ENCODE results near the gene BRD9.

Gene BRD9

DNA sequence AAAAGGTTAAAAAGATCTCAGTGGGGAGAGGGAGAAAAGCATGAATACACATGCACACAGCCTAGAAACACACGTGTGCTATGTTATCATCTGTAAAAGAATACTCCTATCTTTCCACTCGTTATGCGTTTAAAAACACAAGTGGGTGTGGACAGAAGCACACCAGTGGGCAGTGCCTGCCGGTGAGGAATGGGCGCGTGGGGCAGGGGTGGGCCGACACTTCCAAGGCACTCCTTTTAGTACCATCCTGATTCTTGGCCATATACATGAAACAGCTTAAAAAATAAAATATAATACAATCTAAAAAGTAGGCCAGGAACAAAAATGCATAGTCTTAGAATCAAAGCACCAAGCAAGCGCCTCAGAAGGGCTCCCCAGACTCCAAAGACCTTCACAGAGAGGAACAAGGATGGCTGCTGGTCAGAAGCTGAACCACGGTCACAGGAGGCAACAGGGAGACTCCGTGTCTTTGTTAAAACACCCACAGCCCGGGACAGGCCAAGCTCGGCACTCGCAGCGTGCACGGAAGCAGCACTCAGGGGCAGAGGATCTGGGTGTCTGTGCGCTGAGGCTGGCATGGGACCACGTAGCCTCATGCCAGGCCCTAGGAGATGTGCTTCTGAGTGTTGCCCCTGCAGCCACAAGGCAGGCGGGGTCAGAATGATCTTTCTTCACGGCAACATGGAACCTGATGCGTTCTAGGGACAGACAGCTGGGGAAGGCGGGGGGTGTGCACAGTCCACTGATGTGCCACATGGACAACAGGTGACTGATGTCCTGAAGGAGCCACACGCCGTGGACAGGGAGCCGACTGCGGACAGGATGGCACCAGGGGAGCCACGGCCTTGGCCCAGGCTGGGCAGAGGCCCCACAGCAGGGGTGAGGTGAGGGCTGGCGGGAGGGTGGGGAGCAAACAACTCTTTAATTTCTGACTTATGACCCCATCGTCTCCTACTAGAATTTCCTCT lies 15.9 kb downstream of the BRD9 start:
- no peak overlapping the region for H3K27ac ChIP-seq (ENCODE audit: low read depth, low read length)
- no peaks in the 10 kb centered on the region for H4K20me1 ChIP-seq (ENCODE audit: control insufficient read depth, insufficient read depth, low read depth, low read length)
- no peaks in the 10 kb centered on the region for H3F3A ChIP-seq (ENCODE audit: control insufficient read depth, insufficient read depth)
- no peak overlapping the region for H3K4me3 ChIP-seq (ENCODE audit: low read length)
- peaks cover 73% of the 10 kb centered on the region for H3K36me3 ChIP-seq (ENCODE audit: control insufficient read depth, low read length)
- H3K9me2 ChIP-seq (replicated peaks; ENCODE audit: control insufficient read depth, low read length): no peaks in the 10 kb centered on the region
- H3K4me2 ChIP-seq (ENCODE audit: low read length): no peak overlapping the region
- H3K9me3 ChIP-seq (ENCODE audit: control insufficient read depth, insufficient read depth, low read length): no peaks in the 10 kb centered on the region
- no peaks in the 10 kb centered on the region for H3K27me3 ChIP-seq (ENCODE audit: control insufficient read depth, low read length)
- TF ChIP-seq CTCF (IDR thresholded peaks at IDR 0.05; ENCODE audit: low read depth, low read length, poor library complexity, severe bottlenecking): no peak
- no peak for TF ChIP-seq EZH2phosphoT487 (IDR thresholded peaks at IDR 0.05; ENCODE audit: borderline replicate concordance, low read length)
- no peaks in the 10 kb centered on the region for H3K4me1 ChIP-seq (ENCODE audit: control insufficient read depth, low read length)
- H3K79me2 ChIP-seq (ENCODE audit: control insufficient read depth, low read length): peaks cover 8% of the 10 kb centered on the region

GRCh38 chr5:875931-876330 lies 16.7 kb downstream of the BRD9 start:
- Histone ChIP-seq H3K79me2 (ENCODE audit: control insufficient read depth, low read length) (peaks cover under 1% of the 10 kb centered on the region), H3K4me2 (ENCODE audit: low read length) (no peak overlapping the region), H3K27ac (ENCODE audit: low read depth, low read length) (no peak overlapping the region), H3K27me3 (ENCODE audit: control insufficient read depth, low read length) (no peaks in the 10 kb centered on the region), H3K4me3 (ENCODE audit: low read length) (no peak overlapping the region), H3F3A (ENCODE audit: control insufficient read depth, insufficient read depth) (no peaks in the 10 kb centered on the region), H3K4me1 (ENCODE audit: control insufficient read depth, low read length) (no peaks in the 10 kb centered on the region), H3K36me3 (ENCODE audit: control insufficient read depth, low read length) (peaks cover 73% of the 10 kb centered on the region), H4K20me1 (ENCODE audit: control insufficient read depth, insufficient read depth, low read depth, low read length) (no peaks in the 10 kb centered on the region), H3K9me2 (replicated peaks; ENCODE audit: control insufficient read depth, low read length) (no peaks in the 10 kb centered on the region), H3K9me3 (ENCODE audit: control insufficient read depth, insufficient read depth, low read length) (no peaks in the 10 kb centered on the region)
- no peak for TF ChIP-seq EZH2phosphoT487 (IDR thresholded peaks at IDR 0.05; ENCODE audit: borderline replicate concordance, low read length)
- TF ChIP-seq CTCF (IDR thresholded peaks at IDR 0.05; ENCODE audit: low read depth, low read length, poor library complexity, severe bottlenecking): no peak

DNA sequence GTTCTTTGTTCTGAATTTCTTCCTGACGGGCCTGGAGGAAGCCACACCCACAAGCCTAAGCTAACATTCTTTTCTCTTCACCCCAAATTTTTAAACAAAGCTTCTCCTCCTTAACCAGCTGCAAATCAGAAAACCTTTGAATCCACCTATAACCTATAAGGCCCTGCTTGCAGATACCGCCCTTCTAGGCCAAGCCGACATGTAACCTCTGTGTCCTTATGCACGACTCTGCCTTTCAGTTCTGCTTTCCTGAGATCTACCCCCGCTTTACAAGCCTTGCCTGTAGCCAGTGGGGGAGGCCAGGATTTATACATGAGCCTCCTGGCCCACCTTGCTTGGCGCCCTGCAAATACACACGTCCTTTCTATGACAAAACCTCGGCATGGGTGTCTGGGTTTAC lies 19.3 kb downstream of the BRD9 start:
- no peaks in the 10 kb centered on the region for H3K9me3 ChIP-seq (ENCODE audit: control insufficient read depth, insufficient read depth, low read length)
- no peaks in the 10 kb centered on the region for H3K9me2 ChIP-seq (replicated peaks; ENCODE audit: control insufficient read depth, low read length)
- no peaks in the 10 kb centered on the region for H3F3A ChIP-seq (ENCODE audit: control insufficient read depth, insufficient read depth)
- no peaks in the 10 kb centered on the region for H4K20me1 ChIP-seq (ENCODE audit: control insufficient read depth, insufficient read depth, low read depth, low read length)
- H3K4me2 ChIP-seq (ENCODE audit: low read length): no peak overlapping the region
- H3K36me3 ChIP-seq (ENCODE audit: control insufficient read depth, low read length): peaks cover 95% of the 10 kb centered on the region
- no peaks in the 10 kb centered on the region; the same call in 1 of the 2 replicates for H3K79me2 ChIP-seq (ENCODE audit: control insufficient read depth, low read length)
- H3K27me3 ChIP-seq (ENCODE audit: control insufficient read depth, low read length): no peaks in the 10 kb centered on the region
- H3K4me3 ChIP-seq (ENCODE audit: low read length): no peak overlapping the region
- no peak for TF ChIP-seq CTCF (IDR thresholded peaks at IDR 0.05; ENCODE audit: low read depth, low read length, poor library complexity, severe bottlenecking)
- no peak for TF ChIP-seq EZH2phosphoT487 (IDR thresholded peaks at IDR 0.05; ENCODE audit: borderline replicate concordance, low read length)
- no peak overlapping the region for H3K27ac ChIP-seq (ENCODE audit: low read depth, low read length)
- H3K4me1 ChIP-seq (ENCODE audit: control insufficient read depth, low read length): no peaks in the 10 kb centered on the region
